PC-3 (cell line): Measurements from ENCODE around the gene PLCL1. TPM values are rescaled to one million over a fixed set of nuclear protein-coding genes. Genes with fewer than 3 reads are reported as not detected.

ENCODE experiments used
- ATAC-seq: fragments of 200-7000 bp; cut with Tn5 transposase; 2 replicates; pipeline ENCODE4 v1.9.1; 2020; ENCODE audit warnings: mild to moderate bottlenecking, moderate library complexity
- BruUV-seq: library from RNA; stranded (reverse); fragments of 400-500 nt; replicated peaks from 2 replicates; lab custom pipeline; 2021; lab: Mats Ljungman, UMichigan
- CTCF ChIA-PET: fragments of 300-600 bp; sonication (Branson Sonifier 250); formaldehyde crosslinking; loops from one replicate; lab custom pipeline; 2022; ENCODE audit warnings: antibody characterized with exemption; lab: Charles Lee
- POLR2A ChIA-PET: fragments of 300-600 bp; sonication (Branson Sonifier 250); formaldehyde crosslinking; loops from one replicate; lab custom pipeline; 2022; ENCODE audit warnings: antibody characterized with exemption; ENCODE audit not compliant: unreplicated experiment; lab: Charles Lee
- DNase-seq: peaks from one replicate; pipeline ENCODE4 v3.0.0-alpha.2; 2015
- H2AFZ ChIP-seq: fragments of 300-600 bp; sonication (generic); 2 replicates; pipeline ENCODE4 v1.6.0; 2016; ENCODE audit warnings: antibody characterized with exemption, low read length
- H3F3A ChIP-seq: fragments of 300-600 bp; sonication (generic); one replicate; pipeline ENCODE4 v1.6.0; 2017; ENCODE audit warnings: antibody characterized with exemption, low read length, control low read depth, mild to moderate bottlenecking; ENCODE audit not compliant: unreplicated experiment
- H3K27ac ChIP-seq: fragments of 300-600 bp; sonication (generic); 2 replicates; pipeline ENCODE4 v1.5.1; 2016; ENCODE audit warnings: mild to moderate bottlenecking, low read length
- H3K27me3 ChIP-seq: fragments of 300-600 bp; sonication (generic); 2 replicates; pipeline ENCODE4 v1.6.1; 2016; ENCODE audit warnings: low read length, mixed read lengths
- H3K36me3 ChIP-seq: fragments of 300-600 bp; sonication (generic); 2 replicates; pipeline ENCODE4 v1.6.1; 2016; ENCODE audit warnings: low read depth, mixed run types, low read length, mixed read lengths
- H3K4me1 ChIP-seq: fragments of 300-600 bp; sonication (generic); 2 replicates; pipeline ENCODE4 v1.5.1; 2016; ENCODE audit warnings: low read length; ENCODE audit not compliant: insufficient read depth
- H3K4me2 ChIP-seq: fragments of 300-600 bp; sonication (generic); 2 replicates; pipeline ENCODE4 v1.6.0; 2016; ENCODE audit warnings: low read length
- H3K4me3 ChIP-seq: fragments of 300-600 bp; sonication (generic); 2 replicates; pipeline ENCODE4 v1.5.1; 2016; ENCODE audit warnings: mild to moderate bottlenecking, low read length, mixed read lengths
- H3K79me2 ChIP-seq: fragments of 300-600 bp; sonication (generic); 2 replicates; pipeline ENCODE4 v1.6.1; 2017; ENCODE audit warnings: low read length, mixed read lengths
- H3K9ac ChIP-seq: fragments of 300-600 bp; sonication (generic); 2 replicates; pipeline ENCODE4 v1.6.0; 2016; ENCODE audit warnings: mild to moderate bottlenecking, low read length
- H3K9me2 ChIP-seq: fragments of 300-600 bp; sonication (generic); replicated peaks from 2 replicates; pipeline ENCODE4 v1.6.1; 2016; ENCODE audit warnings: mixed run types, low read length, mixed read lengths
- H3K9me3 ChIP-seq: fragments of 300-600 bp; sonication (generic); 2 replicates; pipeline ENCODE4 v1.6.1; 2016; ENCODE audit warnings: low read length, mixed read lengths
- H4K20me1 ChIP-seq: fragments of 300-600 bp; sonication (generic); 2 replicates; pipeline ENCODE4 v1.6.1; 2016; ENCODE audit warnings: low read length, mixed read lengths
- CTCF ChIP-seq: fragments of 300-600 bp; sonication (generic); conservative IDR thresholded peaks from 2 replicates; pipeline ENCODE4 v1.5.1; 2017; ENCODE audit warnings: antibody characterized with exemption, low read depth, mild to moderate bottlenecking, low read length
- EZH2 ChIP-seq: fragments of 300-600 bp; sonication (generic); IDR thresholded peaks from one replicate; pipeline ENCODE4 v1.6.1; 2017; ENCODE audit warnings: antibody characterized with exemption, mild to moderate bottlenecking, low read length; ENCODE audit not compliant: unreplicated experiment
- EZH2phosphoT487 ChIP-seq: fragments of 300-600 bp; sonication (generic); IDR thresholded peaks from 2 replicates; pipeline ENCODE4 v1.6.1; 2018; ENCODE audit warnings: mild to moderate bottlenecking, antibody characterized with exemption, low read length, borderline replicate concordance
- intact Hi-C: fragments of 100-400 bp; cut with micrococcal nuclease; formaldehyde crosslinking; loops from 2 replicates; pipeline ENCODE4 v1.9.0; 2023
- total RNA-seq: library from RNA; depleted of rRNA; stranded (reverse); fragments of >200 nt; gene quantifications from 2 replicates; pipeline ENCODE4 v1.2.3, GENCODE V29; 2014

PLCL1 gene
- total RNA-seq, 1 experiment from 2014 or later = not detected

- Histone ChIP-seq H3K4me1 (no peaks in the 10 kb centered on the region), H3K9me3 (no peaks in the 10 kb centered on the region), H3K27ac (no peak overlapping the region), H3K27me3 (peaks cover 5% of the 10 kb centered on the region; the same call in 1 of the 2 replicates), H3F3A (no peaks in the 10 kb centered on the region), H3K9ac (no peak overlapping the region), H3K4me3 (no peak overlapping the region), H2AFZ (no peak overlapping the region), H3K36me3 (no peaks in the 10 kb centered on the region), H3K79me2 (no peaks in the 10 kb centered on the region), H3K9me2 (no peaks in the 10 kb centered on the region), H4K20me1 (no peaks in the 10 kb centered on the region), H3K4me2 (no peak overlapping the region)
- ATAC-seq (no peak), DNase-seq (no peak)
- no TSS peak for BruUV-seq
- ChIA-PET POLR2A (no interaction called here), CTCF (no interaction called here)
- intact Hi-C loops = no loop called here
- no peak for TF ChIP-seq CTCF
- TF ChIP-seq EZH2phosphoT487 = no peak
- TF ChIP-seq EZH2 = no peak
Observed at GRCh38 chr2:198143156-198143555, 338.8 kb downstream of the PLCL1 start.

GRCh38 chr2:198143793-198144192 is 339.4 kb downstream of the PLCL1 start:
- no peak overlapping the region for H3K4me3 ChIP-seq
- H3K9me2 ChIP-seq = no peaks in the 10 kb centered on the region
- no peak for ATAC-seq
- no peaks in the 10 kb centered on the region for H3K36me3 ChIP-seq
- no peaks in the 10 kb centered on the region for H4K20me1 ChIP-seq
- H3K27me3 ChIP-seq = peaks cover 5% of the 10 kb centered on the region; the same call in 1 of the 2 replicates
- H3K79me2 ChIP-seq = no peaks in the 10 kb centered on the region
- CTCF ChIA-PET = no interaction called here
- no peak for DNase-seq
- no peak overlapping the region for H2AFZ ChIP-seq
- no peaks in the 10 kb centered on the region for H3K9me3 ChIP-seq
- TF ChIP-seq EZH2 (no peak), CTCF (no peak), EZH2phosphoT487 (no peak)
- BruUV-seq = no TSS peak
- POLR2A ChIA-PET = no interaction called here
- no peaks in the 10 kb centered on the region for H3K4me1 ChIP-seq
- H3K9ac ChIP-seq = no peak overlapping the region
- no peaks in the 10 kb centered on the region for H3F3A ChIP-seq
- no peak overlapping the region for H3K27ac ChIP-seq
- H3K4me2 ChIP-seq = no peak overlapping the region
- intact Hi-C loops = no loop called here

- no peak for ATAC-seq
- TF ChIP-seq CTCF (no peak), EZH2 (no peak), EZH2phosphoT487 (no peak)
- POLR2A ChIA-PET = no interaction called here
- H3K9me2 ChIP-seq = no peaks in the 10 kb centered on the region
- no peaks in the 10 kb centered on the region for H3K4me1 ChIP-seq
- H3K9me3 ChIP-seq = no peaks in the 10 kb centered on the region
- H3K36me3 ChIP-seq = no peaks in the 10 kb centered on the region
- no peaks in the 10 kb centered on the region for H3K79me2 ChIP-seq
- no peak overlapping the region for H3K27ac ChIP-seq
- intact Hi-C loops = no loop called here
- H3F3A ChIP-seq = no peaks in the 10 kb centered on the region
- no TSS peak for BruUV-seq
- H4K20me1 ChIP-seq = no peaks in the 10 kb centered on the region
- no peak overlapping the region for H3K4me3 ChIP-seq
- no peak for DNase-seq
- H2AFZ ChIP-seq = no peak overlapping the region
- CTCF ChIA-PET = no interaction called here
- H3K27me3 ChIP-seq = peaks cover 5% of the 10 kb centered on the region; the same call in 1 of the 2 replicates
- H3K9ac ChIP-seq = no peak overlapping the region
- H3K4me2 ChIP-seq = no peak overlapping the region
Observed at GRCh38 chr2:198144660-198145059, 340.3 kb downstream of the PLCL1 start.
